Astrocyte of the spinal cord (primary cell): ENCODE measurements around the gene EIF4B.

Experiments
- DNase-seq: peaks from one replicate; pipeline ENCODE4 v3.0.0; 2011; ENCODE audit warnings: low read depth, low spot score
- H3K4me3 ChIP-seq: 2 replicates; pipeline ENCODE4 v1.5.1; 2011; ENCODE audit warnings: low read depth, mild to moderate bottlenecking, low read length, moderate library complexity
- in situ Hi-C: cut with HindIII; loops from 2 replicates; pipeline ENCODE4 v1.10.0; 2017; ENCODE audit warnings: low sequenced_read_pairs
- TF ChIP-seq, protein P1 (sequence below): IDR thresholded peaks from 2 replicates; pipeline ENCODE4 v1.5.1; 2012; ENCODE audit warnings: low read depth, mild to moderate bottlenecking, low read length, inconsistent platforms

The EIF4B gene, protein sequence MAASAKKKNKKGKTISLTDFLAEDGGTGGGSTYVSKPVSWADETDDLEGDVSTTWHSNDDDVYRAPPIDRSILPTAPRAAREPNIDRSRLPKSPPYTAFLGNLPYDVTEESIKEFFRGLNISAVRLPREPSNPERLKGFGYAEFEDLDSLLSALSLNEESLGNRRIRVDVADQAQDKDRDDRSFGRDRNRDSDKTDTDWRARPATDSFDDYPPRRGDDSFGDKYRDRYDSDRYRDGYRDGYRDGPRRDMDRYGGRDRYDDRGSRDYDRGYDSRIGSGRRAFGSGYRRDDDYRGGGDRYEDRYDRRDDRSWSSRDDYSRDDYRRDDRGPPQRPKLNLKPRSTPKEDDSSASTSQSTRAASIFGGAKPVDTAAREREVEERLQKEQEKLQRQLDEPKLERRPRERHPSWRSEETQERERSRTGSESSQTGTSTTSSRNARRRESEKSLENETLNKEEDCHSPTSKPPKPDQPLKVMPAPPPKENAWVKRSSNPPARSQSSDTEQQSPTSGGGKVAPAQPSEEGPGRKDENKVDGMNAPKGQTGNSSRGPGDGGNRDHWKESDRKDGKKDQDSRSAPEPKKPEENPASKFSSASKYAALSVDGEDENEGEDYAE

DNA sequence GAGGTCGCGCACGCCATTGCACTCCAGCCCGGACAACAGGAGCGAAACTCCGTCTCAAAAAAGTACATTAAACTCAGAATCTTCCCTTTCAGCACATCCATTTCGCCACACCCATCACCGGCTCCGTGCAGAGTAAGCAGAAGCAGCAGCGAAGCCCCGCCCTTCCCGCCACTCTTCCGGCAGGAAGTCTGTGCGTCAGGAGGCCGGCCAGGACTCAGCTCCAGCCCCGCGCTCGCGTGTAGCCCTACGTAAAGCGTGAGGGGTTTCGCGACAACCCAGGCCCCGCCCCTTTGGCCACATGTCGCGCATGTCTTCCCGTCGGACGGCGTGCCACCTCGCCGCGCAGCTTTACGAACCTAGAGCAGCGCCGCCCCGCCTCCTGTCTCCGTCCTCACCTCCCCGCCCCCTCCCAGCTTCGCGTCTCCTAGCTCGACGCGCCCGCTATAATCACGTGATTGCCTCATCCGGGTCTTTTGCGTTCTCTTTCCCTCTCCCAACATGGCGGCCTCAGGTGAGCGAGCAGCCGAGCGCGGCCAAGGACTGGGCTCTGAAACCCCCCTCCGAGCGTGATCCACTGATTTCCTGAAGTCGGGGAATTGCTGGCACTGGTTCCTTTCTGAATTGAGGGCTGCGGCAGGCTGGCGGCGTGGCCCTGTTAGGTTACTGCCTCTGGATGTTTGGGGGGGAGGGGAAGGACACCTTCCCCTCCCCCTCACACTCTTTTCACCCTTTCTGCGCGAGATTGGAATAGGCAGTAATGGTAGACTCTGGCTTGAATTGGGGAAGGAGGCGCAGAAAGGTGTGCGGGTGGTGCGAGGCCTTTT is at the start of gene EIF4B:
TSS of gene EIF4B (plus strand) at position 471 of the 824 bp plus-strand sequence. CDS start at position 499, 28 bp downstream.
- in situ Hi-C loops, result no loop called here
- DNase-seq, result peak; percentile 100
- peak within 1 kb of the TSS; percentile 84 for H3K4me3 ChIP-seq

DNA sequence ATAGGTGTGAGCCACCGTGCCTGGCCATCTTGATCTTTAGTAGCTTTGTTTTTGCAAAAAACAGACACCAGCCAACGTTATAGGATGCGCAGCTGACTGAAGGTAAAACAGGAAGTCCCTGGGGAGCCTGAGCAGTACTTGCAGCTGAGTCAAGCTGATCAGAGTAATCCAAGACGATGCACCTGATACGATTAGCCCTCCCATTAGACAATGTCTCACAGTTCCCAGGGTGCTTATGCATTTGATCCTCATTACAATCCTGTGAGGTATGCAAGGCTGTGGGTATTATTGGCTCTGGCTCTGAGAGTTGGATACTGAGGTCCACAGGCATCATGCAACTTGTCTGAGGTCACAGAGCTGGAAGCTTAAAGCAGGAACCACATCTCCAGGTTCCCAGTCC is 49.3 kb upstream of the EIF4B start:
- peak; percentile 33 for DNase-seq
- no peak overlapping the region for H3K4me3 ChIP-seq
- in situ Hi-C loops, result no loop called here
- TF ChIP-seq, protein P1, sequence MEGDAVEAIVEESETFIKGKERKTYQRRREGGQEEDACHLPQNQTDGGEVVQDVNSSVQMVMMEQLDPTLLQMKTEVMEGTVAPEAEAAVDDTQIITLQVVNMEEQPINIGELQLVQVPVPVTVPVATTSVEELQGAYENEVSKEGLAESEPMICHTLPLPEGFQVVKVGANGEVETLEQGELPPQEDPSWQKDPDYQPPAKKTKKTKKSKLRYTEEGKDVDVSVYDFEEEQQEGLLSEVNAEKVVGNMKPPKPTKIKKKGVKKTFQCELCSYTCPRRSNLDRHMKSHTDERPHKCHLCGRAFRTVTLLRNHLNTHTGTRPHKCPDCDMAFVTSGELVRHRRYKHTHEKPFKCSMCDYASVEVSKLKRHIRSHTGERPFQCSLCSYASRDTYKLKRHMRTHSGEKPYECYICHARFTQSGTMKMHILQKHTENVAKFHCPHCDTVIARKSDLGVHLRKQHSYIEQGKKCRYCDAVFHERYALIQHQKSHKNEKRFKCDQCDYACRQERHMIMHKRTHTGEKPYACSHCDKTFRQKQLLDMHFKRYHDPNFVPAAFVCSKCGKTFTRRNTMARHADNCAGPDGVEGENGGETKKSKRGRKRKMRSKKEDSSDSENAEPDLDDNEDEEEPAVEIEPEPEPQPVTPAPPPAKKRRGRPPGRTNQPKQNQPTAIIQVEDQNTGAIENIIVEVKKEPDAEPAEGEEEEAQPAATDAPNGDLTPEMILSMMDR, result no peak

More for the DNA sequence above, at the start of gene EIF4B:
- TF ChIP-seq, protein P1, result no peak

DNA sequence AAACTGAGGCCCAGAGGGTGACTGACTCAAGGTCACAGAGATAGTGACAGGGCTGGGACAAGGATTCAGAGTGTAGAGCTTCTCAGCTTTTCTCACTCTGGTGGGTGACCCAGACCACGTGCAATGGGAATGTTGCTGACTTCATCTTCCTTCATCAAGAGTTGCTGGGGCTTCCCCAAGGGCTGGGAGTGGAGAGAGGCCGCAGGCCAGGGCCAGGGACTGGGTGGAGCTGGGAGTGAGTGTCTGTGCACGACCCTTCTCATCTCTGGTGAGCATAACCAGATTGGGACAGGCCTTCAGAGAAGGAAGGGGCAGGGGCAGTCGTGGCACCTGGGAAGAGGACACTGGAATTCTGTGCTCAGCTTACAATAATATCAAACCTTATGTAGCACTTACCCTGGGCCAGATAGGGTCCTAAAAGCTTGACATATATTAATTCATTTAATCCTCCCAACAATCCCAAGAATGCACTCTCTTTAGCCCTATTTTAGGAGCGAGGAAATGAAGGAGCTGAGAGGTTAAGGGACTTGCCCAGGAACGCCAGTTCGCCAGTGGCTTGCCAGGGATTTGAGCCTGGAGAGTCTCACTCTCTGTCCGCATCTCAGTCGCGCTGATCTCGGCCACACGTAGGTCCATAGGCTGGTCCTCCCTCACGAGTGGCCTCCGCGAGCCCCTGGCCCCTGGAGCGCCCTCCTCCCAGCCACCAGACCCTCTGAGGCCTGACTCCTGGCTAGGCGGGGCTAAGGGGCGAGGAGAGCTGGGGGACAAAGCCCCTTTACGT is 41.5 kb upstream of the EIF4B start:
- no peak overlapping the region for H3K4me3 ChIP-seq
- in situ Hi-C loops, result no loop called here
- TF ChIP-seq, protein P1, result no peak
- no peak for DNase-seq

DNA sequence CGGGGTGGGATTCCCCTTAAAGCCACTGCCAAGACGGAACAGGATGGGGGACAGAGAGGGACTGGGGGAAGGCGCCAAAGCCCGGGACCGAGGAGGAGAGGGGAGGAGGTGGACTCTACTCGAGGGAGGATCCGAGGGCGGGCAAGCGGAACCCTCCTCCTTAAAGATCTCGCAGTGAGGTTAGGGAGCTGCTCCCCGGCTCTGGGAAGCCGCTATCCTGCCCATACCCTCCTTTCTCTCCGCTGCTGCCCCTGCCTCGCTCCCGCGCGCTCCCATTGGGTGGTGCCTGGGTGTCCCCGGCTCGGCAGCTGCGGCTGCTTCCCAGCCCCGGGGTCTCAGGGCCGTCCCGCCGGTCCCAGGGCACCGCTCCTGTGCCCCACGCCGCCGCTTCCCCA is 40.9 kb upstream of the EIF4B start:
- TF ChIP-seq, protein P1, result no peak
- no peak overlapping the region for H3K4me3 ChIP-seq
- DNase-seq, result no peak
- in situ Hi-C loops, result no loop called here

DNA sequence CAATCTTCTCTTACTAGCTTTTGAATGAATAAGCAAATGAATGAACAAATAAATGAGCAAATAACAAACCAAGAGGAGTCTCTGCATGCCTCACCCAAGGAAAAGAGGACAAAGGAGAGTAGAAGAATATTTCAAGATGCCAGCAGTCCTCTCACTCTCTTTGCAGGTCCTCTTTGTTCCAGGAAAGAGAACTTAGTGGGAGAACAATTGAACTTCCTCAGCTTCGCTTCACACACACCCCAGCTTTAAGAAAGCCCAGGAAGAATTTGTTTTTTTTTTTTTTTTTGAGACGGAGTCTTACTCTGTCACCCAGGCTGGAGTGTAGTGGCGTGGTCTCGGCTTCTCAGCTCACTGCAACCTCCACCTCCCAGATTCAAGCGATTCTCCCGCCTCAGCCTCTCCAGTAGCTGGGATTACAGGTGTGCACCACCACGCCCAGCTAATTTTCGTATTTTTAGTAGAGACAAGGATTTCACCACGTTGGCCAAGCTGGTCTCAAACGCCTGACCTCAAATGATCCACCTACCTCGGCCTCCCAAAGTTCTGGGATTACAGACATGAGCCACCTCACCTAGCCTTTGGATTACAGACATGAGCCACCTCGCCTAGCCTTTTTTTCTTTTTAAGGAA is 37.0 kb upstream of the EIF4B start:
- no peak overlapping the region for H3K4me3 ChIP-seq
- in situ Hi-C loops, result no loop called here
- TF ChIP-seq, protein P1, result no peak
- DNase-seq, result no peak
